Esophagus muscularis mucosa (tissue), 4 donors: ENCODE data around the gene DOK5. TPM values are rescaled to one million over a fixed set of nuclear protein-coding genes. Genes with fewer than 3 reads are reported as not detected.

Source experiments
- DNase-seq: peaks from one replicate; pipeline ENCODE4 v3.0.0-alpha.2; 2017; ENCODE audit errors: extremely low spot score
- H3K27ac ChIP-seq, 4 donors: fragments of 200-600 bp; sonication (generic); replicated peaks in 1 of 4; 1 replicate in 3 of 4; 2 replicates in 1 of 4; pipeline ENCODE4 v1.5.1; 2016 to 2019; ENCODE audit warnings: mild to moderate bottlenecking in 1 of 4
- H3K27me3 ChIP-seq, 4 donors: fragments of 200-600 bp; sonication (generic); one replicate each; pipeline versions ENCODE4 v1.5.1 to v1.6.0; 2016 to 2019
- H3K36me3 ChIP-seq, 4 donors: fragments of 200-600 bp; sonication (generic); one replicate each; pipeline ENCODE4 v1.5.1; 2016 to 2019
- H3K4me1 ChIP-seq, 4 donors: fragments of 200-600 bp; sonication (generic); one replicate each; pipeline ENCODE4 v1.5.1; 2016 to 2019
- H3K4me3 ChIP-seq, 4 donors: fragments of 200-600 bp; sonication (generic); 1 replicate in 2 of 4; 2 replicates in 2 of 4; pipeline ENCODE4 v1.5.1; 2016 to 2019; ENCODE audit warnings: mild to moderate bottlenecking in 4 of 4, moderate library complexity in 1 of 4
- H3K9me3 ChIP-seq, 4 donors: fragments of 200-600 bp; sonication (generic); 1 replicate in 3 of 4; 2 replicates in 1 of 4; pipeline ENCODE4 v1.5.1; 2016 to 2019
- EP300 ChIP-seq: sonication (generic); formaldehyde crosslinking; IDR thresholded peaks from one replicate; pipeline ENCODE4 v1.6.1; 2017; ENCODE audit warnings: antibody characterized with exemption
- POLR2A ChIP-seq: fragments of 450-650 bp; IDR thresholded peaks from one replicate; pipeline ENCODE4 v1.6.1; 2017; ENCODE audit warnings: antibody characterized with exemption, moderate library complexity, mild to moderate bottlenecking, low read depth
- POLR2AphosphoS5 ChIP-seq, 2 donors: sonication (generic); formaldehyde crosslinking; IDR thresholded peaks; one replicate each; pipeline ENCODE4 v1.6.1; 2017; ENCODE audit warnings: antibody characterized with exemption in 2 of 2
- WGBS: methylation state at CpG from one replicate; pipeline ENCODE4 v1.1.5; 2018; 5-methylcytosine and 5-hydroxymethylcytosine counted together
- intact Hi-C: fragments of 100-400 bp; cut with DNase I; formaldehyde crosslinking; loops from one replicate; pipeline ENCODE4 v1.15.1; 2023
- total RNA-seq, 4 donors: library from RNA; depleted of rRNA; stranded (reverse); fragments of >200 nt; gene quantifications; one replicate each; pipeline versions ENCODE4 v1.1.0 to v1.2.1, GENCODE V29; 2016
- TF ChIP-seq, protein P1 (sequence below), 3 experiments: fragments of 200-600 bp in 2 of 3; fragments of 450-650 bp in 1 of 3; sonication (generic) in 2 of 3; IDR thresholded peaks; one replicate each; pipeline ENCODE4 v1.5.1; 2017 to 2019; ENCODE audit warnings: antibody characterized with exemption in 3 of 3, mild to moderate bottlenecking in 2 of 3, moderate library complexity in 1 of 3

DOK5 gene
- total RNA-seq, 4 donors from 2014 or later = 0.32 to 1.5 (median 0.79) TPM

DNA sequence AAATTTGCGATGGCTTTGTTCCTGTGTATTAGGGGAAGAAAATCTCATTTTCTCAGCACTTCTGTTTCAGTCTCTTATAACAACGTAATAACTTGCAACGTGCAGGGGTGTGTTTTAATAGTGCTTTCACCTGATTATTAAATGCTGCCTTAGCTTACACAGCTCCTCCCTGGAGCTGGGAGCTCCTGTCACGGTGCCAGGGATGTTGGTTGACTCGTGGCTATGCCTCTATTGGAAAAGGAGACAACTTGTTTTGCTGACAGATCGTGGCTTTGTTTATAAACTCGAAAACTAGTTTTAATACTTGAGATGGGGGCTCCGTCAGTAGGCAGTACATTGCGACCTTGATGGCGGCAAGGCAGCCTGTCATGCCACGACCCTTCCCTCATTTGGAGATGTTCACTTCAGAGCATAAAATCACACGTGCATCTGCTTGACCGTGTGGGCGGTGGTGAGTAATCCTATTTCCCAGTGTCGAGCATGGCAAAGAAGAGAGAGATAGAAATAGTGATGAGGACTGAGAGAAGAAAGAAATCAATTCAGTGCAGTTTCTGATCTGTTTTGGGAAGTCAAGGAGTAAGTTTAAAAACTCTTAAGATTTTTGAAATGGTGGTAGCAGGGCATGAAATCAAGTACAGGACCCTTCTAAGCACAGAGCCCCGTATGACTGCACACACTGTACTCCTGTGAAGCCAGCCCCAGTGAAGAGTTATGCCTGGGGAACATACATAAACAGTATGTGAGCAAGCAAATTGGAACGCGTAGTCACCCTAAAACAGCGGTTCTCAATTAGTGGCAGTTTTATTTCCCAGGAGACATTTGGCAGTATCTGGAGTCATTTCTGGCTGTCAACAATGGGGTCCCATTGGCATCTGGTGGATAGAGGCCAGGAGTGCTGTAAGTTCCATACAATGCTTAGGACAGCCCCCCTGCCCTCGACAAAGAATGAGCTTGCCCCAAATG is 147.2 kb downstream of the DOK5 start:
- 73% methylated on average over 20 of the region's 20 CpGs for WGBS
- Histone ChIP-seq H3K4me1 (peaks cover 0 to 10% (median 10%) of the 10 kb centered on the region in 4 donors), H3K4me3 (no peak overlapping the region), H3K27ac (no peak overlapping the region), H3K36me3 (no peaks in the 10 kb centered on the region), H3K9me3 (no peaks in the 10 kb centered on the region), H3K27me3 (no peaks in the 10 kb centered on the region)
- intact Hi-C loops = no loop called here
- no peak for TF ChIP-seq POLR2AphosphoS5 (IDR thresholded peaks at IDR 0.05)
- no peak for TF ChIP-seq POLR2A
- TF ChIP-seq, protein P1, sequence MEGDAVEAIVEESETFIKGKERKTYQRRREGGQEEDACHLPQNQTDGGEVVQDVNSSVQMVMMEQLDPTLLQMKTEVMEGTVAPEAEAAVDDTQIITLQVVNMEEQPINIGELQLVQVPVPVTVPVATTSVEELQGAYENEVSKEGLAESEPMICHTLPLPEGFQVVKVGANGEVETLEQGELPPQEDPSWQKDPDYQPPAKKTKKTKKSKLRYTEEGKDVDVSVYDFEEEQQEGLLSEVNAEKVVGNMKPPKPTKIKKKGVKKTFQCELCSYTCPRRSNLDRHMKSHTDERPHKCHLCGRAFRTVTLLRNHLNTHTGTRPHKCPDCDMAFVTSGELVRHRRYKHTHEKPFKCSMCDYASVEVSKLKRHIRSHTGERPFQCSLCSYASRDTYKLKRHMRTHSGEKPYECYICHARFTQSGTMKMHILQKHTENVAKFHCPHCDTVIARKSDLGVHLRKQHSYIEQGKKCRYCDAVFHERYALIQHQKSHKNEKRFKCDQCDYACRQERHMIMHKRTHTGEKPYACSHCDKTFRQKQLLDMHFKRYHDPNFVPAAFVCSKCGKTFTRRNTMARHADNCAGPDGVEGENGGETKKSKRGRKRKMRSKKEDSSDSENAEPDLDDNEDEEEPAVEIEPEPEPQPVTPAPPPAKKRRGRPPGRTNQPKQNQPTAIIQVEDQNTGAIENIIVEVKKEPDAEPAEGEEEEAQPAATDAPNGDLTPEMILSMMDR (IDR thresholded peaks at IDR 0.05) = no peak
- no peak for TF ChIP-seq EP300
- DNase-seq = no peak

- Histone ChIP-seq H3K36me3 (no peaks in the 10 kb centered on the region), H3K27ac (no peak overlapping the region), H3K4me3 (no peak overlapping the region), H3K9me3 (no peaks in the 10 kb centered on the region), H3K4me1 (peaks cover 0 to 10% (median 9%) of the 10 kb centered on the region in 4 donors), H3K27me3 (no peaks in the 10 kb centered on the region)
- no peak for TF ChIP-seq POLR2AphosphoS5 (IDR thresholded peaks at IDR 0.05)
- TF ChIP-seq POLR2A = no peak
- TF ChIP-seq, protein P1 (IDR thresholded peaks at IDR 0.05) = no peak
- TF ChIP-seq EP300 = no peak
- no peak for DNase-seq
- WGBS = 73% methylated on average over 5 of the region's 5 CpGs
- intact Hi-C loops = no loop called here
These were observed 148.7 kb downstream of the DOK5 start for GRCh38 chr20:54623991-54624569.

DNA sequence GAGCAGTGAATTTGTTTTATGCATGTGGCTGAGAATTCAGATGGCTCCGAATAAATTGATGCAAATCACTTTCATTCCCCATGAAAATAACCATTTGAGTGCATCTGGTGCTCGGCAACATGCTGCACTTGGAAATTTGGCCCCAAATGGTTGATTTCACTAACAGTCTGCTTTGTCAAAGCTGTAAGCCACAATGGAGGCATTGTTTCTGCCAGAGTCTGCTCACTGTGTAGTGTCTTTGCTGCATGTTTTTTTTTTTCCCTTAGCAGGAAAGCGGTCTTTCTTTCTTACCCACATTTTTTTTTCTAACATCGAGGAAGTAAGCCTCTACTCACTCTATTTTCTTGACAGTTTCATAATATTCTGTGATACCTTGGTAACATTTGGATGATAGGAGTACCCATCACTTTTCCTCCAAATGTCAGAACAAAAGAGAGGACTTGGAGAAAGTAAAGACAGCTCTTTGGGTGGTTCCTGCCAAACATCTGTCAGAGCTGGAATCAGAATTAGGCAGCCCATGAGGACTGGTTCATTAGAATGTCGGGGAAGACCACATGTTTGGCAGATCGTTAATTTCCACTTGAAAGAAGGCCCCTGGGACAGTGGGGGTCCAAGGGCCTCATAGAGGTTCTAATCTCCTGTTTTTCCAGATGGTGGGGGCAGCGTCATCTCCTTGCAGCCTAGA is 149.5 kb downstream of the DOK5 start:
- peaks cover 0 to 10% (median 8%) of the 10 kb centered on the region in 4 donors for H3K4me1 ChIP-seq
- 31% methylated on average over 7 of the region's 7 CpGs for WGBS
- no peaks in the 10 kb centered on the region for H3K9me3 ChIP-seq
- intact Hi-C loops = no loop called here
- H3K27me3 ChIP-seq = no peaks in the 10 kb centered on the region
- no peak overlapping the region for H3K27ac ChIP-seq
- TF ChIP-seq POLR2A = no peak
- TF ChIP-seq, protein P1 (IDR thresholded peaks at IDR 0.05) = no peak
- TF ChIP-seq POLR2AphosphoS5 (IDR thresholded peaks at IDR 0.05) = no peak
- no peak for TF ChIP-seq EP300
- no peak for DNase-seq
- H3K4me3 ChIP-seq = no peak overlapping the region
- no peaks in the 10 kb centered on the region for H3K36me3 ChIP-seq

GRCh38 chr20:54625497-54625896 is 150.1 kb downstream of the DOK5 start:
- intact Hi-C loops = no loop called here
- no peak for TF ChIP-seq POLR2AphosphoS5 (IDR thresholded peaks at IDR 0.05)
- peaks cover 0 to 10% (median 8%) of the 10 kb centered on the region in 4 donors for H3K4me1 ChIP-seq
- H3K27ac ChIP-seq = no peak overlapping the region
- DNase-seq = no peak
- H3K9me3 ChIP-seq = no peaks in the 10 kb centered on the region
- H3K4me3 ChIP-seq = no peak overlapping the region
- no peaks in the 10 kb centered on the region for H3K27me3 ChIP-seq
- 77% methylated on average over 1 of the region's 1 CpG for WGBS
- no peaks in the 10 kb centered on the region for H3K36me3 ChIP-seq

DNA sequence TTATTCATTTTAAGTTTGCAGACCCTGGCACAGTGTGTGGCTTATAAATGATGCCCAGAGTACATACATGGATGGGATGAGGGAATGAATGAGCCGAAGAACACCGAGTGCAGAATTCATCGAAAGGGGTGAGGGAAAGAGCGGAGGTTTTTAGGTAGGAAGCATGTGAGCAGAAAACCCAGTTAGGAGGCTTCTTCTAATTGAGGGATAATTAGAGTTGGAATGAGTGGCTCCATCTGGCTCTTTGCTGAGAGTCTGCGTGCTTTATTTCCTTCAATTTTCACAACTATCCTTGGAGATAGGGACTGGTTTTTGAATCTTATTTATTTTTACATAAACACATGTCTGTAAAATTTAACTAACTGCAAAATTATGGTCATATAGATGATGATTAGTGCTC is 150.7 kb downstream of the DOK5 start:
- DNase-seq = no peak
- Histone ChIP-seq H3K4me3 (no peak overlapping the region), H3K9me3 (no peaks in the 10 kb centered on the region), H3K36me3 (no peaks in the 10 kb centered on the region), H3K4me1 (peaks cover 0 to 10% (median 8%) of the 10 kb centered on the region in 4 donors), H3K27me3 (no peaks in the 10 kb centered on the region), H3K27ac (no peak overlapping the region)
- TF ChIP-seq, protein P1 (IDR thresholded peaks at IDR 0.05) = no peak
- TF ChIP-seq EP300 (no peak), POLR2AphosphoS5 (IDR thresholded peaks at IDR 0.05) (no peak), POLR2A (no peak)
- WGBS = 92% methylated on average over 5 of the region's 5 CpGs
- intact Hi-C loops = no loop called here
